Naive thymus-derived CD4-positive, alpha-beta T cell (primary cell): ENCODE results near the gene DNPEP. TPM values are rescaled to one million over a fixed set of nuclear protein-coding genes. Genes with fewer than 3 reads are reported as not detected.

Source experiments
- ATAC-seq: fragments of 150-1000 bp; cut with Tn5 transposase; 2 replicates; pipeline ENCODE4 v1.10.0; 2021; ENCODE audit warnings: mild to moderate bottlenecking, moderate library complexity
- CTCF ChIA-PET: fragments of 350-600 bp; sonication (Branson Sonifier 250); formaldehyde crosslinking; loops from one replicate; lab custom pipeline; 2021; ENCODE audit warnings: antibody characterized with exemption; lab: Charles Lee
- POLR2A ChIA-PET: fragments of 350-600 bp; sonication (Branson Sonifier 250); formaldehyde crosslinking; loops from one replicate; lab custom pipeline; 2021; ENCODE audit warnings: antibody characterized with exemption, inconsistent platforms; lab: Charles Lee
- DNase-seq, 9 donors: peaks; one replicate each; pipeline versions ENCODE4 v3.0.0 to v3.0.0-alpha.2; 2020 to 2022; ENCODE audit warnings: mixed read lengths in 1 of 9
- H3K27ac ChIP-seq: one replicate; pipeline ENCODE4 v1.7.0; 2013; ENCODE audit warnings: mild to moderate bottlenecking, low read depth, low read length, moderate library complexity
- H3K27me3 ChIP-seq, 2 donors: one replicate each; pipeline ENCODE4 v1.7.0; 2013; ENCODE audit warnings: low read length in 2 of 2, mild to moderate bottlenecking in 2 of 2, moderate library complexity in 2 of 2; ENCODE audit not compliant: control insufficient read depth in 2 of 2, insufficient read depth in 2 of 2
- H3K36me3 ChIP-seq, 3 experiments: 1 replicate in 2 of 3; 2 replicates in 1 of 3; pipeline ENCODE4 v1.7.0; 2013; ENCODE audit warnings: low read length in 3 of 3, mild to moderate bottlenecking in 3 of 3, moderate library complexity in 1 of 3; ENCODE audit not compliant: insufficient read depth in 3 of 3, control insufficient read depth in 2 of 3
- H3K4me1 ChIP-seq, 2 donors: one replicate each; pipeline ENCODE4 v1.7.0; 2013; ENCODE audit warnings: low read length in 2 of 2, mild to moderate bottlenecking in 2 of 2, moderate library complexity in 1 of 2; ENCODE audit not compliant: control insufficient read depth in 2 of 2, insufficient read depth in 2 of 2
- H3K4me3 ChIP-seq: 2 replicates; pipeline ENCODE4 v1.7.0; 2013; ENCODE audit warnings: mild to moderate bottlenecking, low read length
- H3K9me3 ChIP-seq, 3 experiments: 1 replicate in 2 of 3; 2 replicates in 1 of 3; pipeline ENCODE4 v1.7.0; 2013; ENCODE audit warnings: low read length in 3 of 3; ENCODE audit not compliant: control insufficient read depth in 2 of 3
- H3K27ac Mint-ChIP-seq, 9 donors: one replicate each; pipeline ENCODE4 v1.8.0; 2020 to 2022; ENCODE audit warnings: mixed read lengths in 9 of 9, mild to moderate bottlenecking in 8 of 9, moderate library complexity in 5 of 9, inconsistent platforms in 2 of 9
- H3K27me3 Mint-ChIP-seq, 5 donors: one replicate each; pipeline ENCODE4 v1.8.0; 2021 to 2022; ENCODE audit warnings: mixed read lengths in 5 of 5, mild to moderate bottlenecking in 1 of 5
- H3K36me3 Mint-ChIP-seq, 5 donors: one replicate each; pipeline ENCODE4 v1.8.0; 2020 to 2022; ENCODE audit warnings: mixed read lengths in 5 of 5, mild to moderate bottlenecking in 3 of 5, inconsistent platforms in 1 of 5
- H3K4me1 Mint-ChIP-seq, 7 donors: one replicate each; pipeline ENCODE4 v1.8.0; 2020 to 2022; ENCODE audit warnings: mixed read lengths in 7 of 7, mild to moderate bottlenecking in 3 of 7, inconsistent platforms in 1 of 7
- H3K4me3 Mint-ChIP-seq, 10 donors: one replicate each; pipeline ENCODE4 v1.8.0; 2020 to 2022; ENCODE audit warnings: mild to moderate bottlenecking in 10 of 10, mixed read lengths in 10 of 10, moderate library complexity in 6 of 10, inconsistent platforms in 2 of 10
- H3K9me3 Mint-ChIP-seq, 11 donors: one replicate each; pipeline ENCODE4 v1.8.0; 2020 to 2022; ENCODE audit warnings: mixed read lengths in 11 of 11, mild to moderate bottlenecking in 4 of 11, inconsistent platforms in 1 of 11, moderate library complexity in 1 of 11
- intact Hi-C, 2 donors: fragments of 100-400 bp; cut with micrococcal nuclease; formaldehyde crosslinking; loops; one replicate each; pipeline ENCODE4 v1.15.1; 2023
- polyA plus RNA-seq, 2 donors: library from polyadenylated mRNA; unstranded; fragments of 300-500 nt; fragmentation: Illumina TruSeq; gene quantifications; one replicate each; pipeline ENCODE4 v1.2.3, GENCODE V29; 2021
- total RNA-seq, 6 experiments: library from RNA in 5 of 6; stranded (reverse) in 5 of 6; gene quantifications; 1 replicate in 5 of 6; 2 replicates in 1 of 6; pipeline ENCODE4 v1.2.3 and lab custom pipeline; 2021 to 2026

Gene DNPEP
- total and polyA plus RNA-seq, 7 experiments from 2014 or later: 57.5 to 115 (median 73.9) TPM

- Histone ChIP-seq H3K9me3 (no peaks in the 10 kb centered on the region), H3K4me3 (no peak overlapping the region), H3K36me3 (no peaks in the 10 kb centered on the region), H3K27me3 (peaks cover 0 to 4% of the 10 kb centered on the region in 2 donors), H3K4me1 (no peaks in the 10 kb centered on the region), H3K27ac (no peak overlapping the region)
- peaks cover 20 to 50% (median 40%) of the 10 kb centered on the region in 5 donors for H3K27me3 Mint-ChIP-seq
- ChIA-PET POLR2A (no interaction called here), CTCF (no interaction called here)
- H3K36me3 Mint-ChIP-seq: peaks cover 0 to 5% (median 0%) of the 10 kb centered on the region in 5 donors
- H3K4me1 Mint-ChIP-seq: peaks cover 0 to 5% (median 0%) of the 10 kb centered on the region in 7 donors
- ATAC-seq (no peak), DNase-seq (no peak)
- intact Hi-C loops: no loop called here
- H3K9me3 Mint-ChIP-seq: peaks cover 0 to 17% (median 4%) of the 10 kb centered on the region in 11 donors
- no peak overlapping the region for H3K4me3 Mint-ChIP-seq
- H3K27ac Mint-ChIP-seq: no peak overlapping the region
Measured at GRCh38 chr2:219415580-219416234, 28.0 kb upstream of the DNPEP start.

DNA sequence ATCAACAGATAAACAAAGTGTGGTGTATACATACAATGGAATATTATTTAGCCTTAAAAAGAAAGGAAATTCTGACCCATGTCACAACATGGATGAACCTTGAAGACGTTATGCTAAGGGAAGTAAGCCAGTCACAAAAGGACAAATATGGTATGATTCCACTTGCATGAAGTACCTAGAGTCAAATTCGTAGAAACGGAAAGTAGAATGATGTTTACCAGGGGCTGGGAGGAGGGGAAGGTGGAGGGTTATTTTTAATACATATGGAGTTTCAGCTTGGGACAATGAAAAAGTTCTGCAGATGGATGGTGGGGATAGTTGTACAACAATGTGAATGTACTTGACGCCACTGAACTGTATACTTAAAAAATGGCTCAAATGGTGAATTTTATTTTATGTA is 27.1 kb upstream of the DNPEP start:
- Histone ChIP-seq H3K27ac (no peak overlapping the region), H3K4me1 (no peaks in the 10 kb centered on the region), H3K9me3 (no peaks in the 10 kb centered on the region), H3K36me3 (no peaks in the 10 kb centered on the region), H3K27me3 (peaks cover 0 to 4% of the 10 kb centered on the region in 2 donors), H3K4me3 (no peak overlapping the region)
- Mint-ChIP-seq H3K4me3 (no peak overlapping the region), H3K27me3 (peaks cover 11 to 43% (median 31%) of the 10 kb centered on the region in 5 donors), H3K27ac (no peak overlapping the region), H3K9me3 (peaks cover 0 to 17% (median 4%) of the 10 kb centered on the region in 11 donors), H3K36me3 (peaks cover 0 to 5% (median 0%) of the 10 kb centered on the region in 5 donors), H3K4me1 (peaks cover 0 to 5% (median 0%) of the 10 kb centered on the region in 7 donors)
- intact Hi-C loops: no loop called here
- ChIA-PET POLR2A (no interaction called here), CTCF (no interaction called here)
- ATAC-seq: no peak
- DNase-seq: no peak

DNA sequence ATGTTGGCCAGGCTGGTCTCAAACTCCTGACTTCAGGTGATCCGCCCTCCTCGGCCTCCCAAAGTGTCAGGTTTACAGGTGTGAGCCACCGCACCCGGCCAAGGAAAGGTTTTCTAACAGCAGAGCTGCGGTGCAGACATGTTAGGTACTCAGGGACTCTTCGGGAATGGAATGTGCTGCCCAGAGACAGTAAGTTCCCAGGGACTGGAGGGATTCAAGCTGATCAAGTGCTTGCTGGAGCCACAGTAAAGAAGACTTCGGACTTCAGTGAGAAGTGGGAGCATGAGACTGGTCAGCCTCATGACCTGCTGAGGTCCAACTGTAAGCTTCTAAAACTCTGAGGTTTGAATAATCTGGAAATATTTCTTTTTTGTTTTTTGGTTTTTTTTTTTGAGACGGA is 22.7 kb upstream of the DNPEP start:
- H3K27me3 ChIP-seq: peaks cover 0 to 4% of the 10 kb centered on the region in 2 donors
- H3K36me3 ChIP-seq: no peaks in the 10 kb centered on the region
- H3K9me3 ChIP-seq: no peaks in the 10 kb centered on the region
- no peak for DNase-seq
- intact Hi-C loops: no loop called here
- ChIA-PET POLR2A (interaction anchor here (0.5 kb wide), 1 partner anchor 499 kb away, joined by 3 read pairs; no protein-coding TSS in a partner anchor), CTCF (interaction anchor here (0.6 kb wide), 1 partner anchor 18 kb away, joined by 3 read pairs; no protein-coding TSS in a partner anchor)
- H3K4me1 ChIP-seq: no peaks in the 10 kb centered on the region
- Mint-ChIP-seq H3K36me3 (peaks cover 0 to 5% (median 0%) of the 10 kb centered on the region in 5 donors), H3K27ac (no peak overlapping the region), H3K4me1 (no peaks in the 10 kb centered on the region), H3K27me3 (peaks cover 0 to 30% (median 23%) of the 10 kb centered on the region in 5 donors), H3K9me3 (peaks cover 0 to 17% (median 4%) of the 10 kb centered on the region in 11 donors), H3K4me3 (no peak overlapping the region)
- no peak overlapping the region for H3K27ac ChIP-seq
- ATAC-seq: no peak
- H3K4me3 ChIP-seq: no peak overlapping the region

DNA sequence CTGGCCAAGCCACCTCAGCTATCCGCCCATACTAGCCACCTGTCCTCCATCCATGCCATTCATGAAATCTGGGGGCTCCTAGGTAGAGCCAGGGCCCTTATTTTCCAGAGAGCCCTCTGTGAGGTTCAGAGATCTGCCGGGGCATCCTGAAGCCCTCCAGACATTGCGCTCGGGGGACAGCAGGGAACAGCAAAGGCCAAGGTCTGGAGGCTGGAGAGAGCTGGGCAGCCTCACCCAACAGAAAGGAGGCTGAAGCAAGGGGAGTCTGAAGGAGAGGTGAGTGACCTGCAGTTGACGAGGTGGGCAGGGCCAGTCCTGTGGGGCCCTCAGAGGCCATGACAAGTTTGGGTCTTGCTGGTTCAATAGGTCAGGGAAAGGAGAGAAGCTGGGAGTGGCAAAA is 21.9 kb upstream of the DNPEP start:
- Mint-ChIP-seq H3K4me3 (no peak overlapping the region), H3K27me3 (peaks cover 0 to 30% (median 18%) of the 10 kb centered on the region in 5 donors), H3K4me1 (no peaks in the 10 kb centered on the region), H3K9me3 (peaks cover 0 to 17% (median 4%) of the 10 kb centered on the region in 11 donors), H3K36me3 (peaks cover 0 to 5% (median 0%) of the 10 kb centered on the region in 5 donors), H3K27ac (no peak overlapping the region)
- H3K27ac ChIP-seq: no peak overlapping the region
- no peak overlapping the region for H3K4me3 ChIP-seq
- H3K9me3 ChIP-seq: no peaks in the 10 kb centered on the region
- DNase-seq (no peak), ATAC-seq (no peak)
- no peaks in the 10 kb centered on the region for H3K36me3 ChIP-seq
- CTCF ChIA-PET: interaction anchor here (0.6 kb wide), 2 partner anchors 17 to 19 kb away, joined by 3 read pairs; no protein-coding TSS in a partner anchor
- intact Hi-C loops: no loop called here
- peaks cover 0 to 4% of the 10 kb centered on the region in 2 donors for H3K27me3 ChIP-seq
- POLR2A ChIA-PET: no interaction called here
- H3K4me1 ChIP-seq: no peaks in the 10 kb centered on the region

DNA sequence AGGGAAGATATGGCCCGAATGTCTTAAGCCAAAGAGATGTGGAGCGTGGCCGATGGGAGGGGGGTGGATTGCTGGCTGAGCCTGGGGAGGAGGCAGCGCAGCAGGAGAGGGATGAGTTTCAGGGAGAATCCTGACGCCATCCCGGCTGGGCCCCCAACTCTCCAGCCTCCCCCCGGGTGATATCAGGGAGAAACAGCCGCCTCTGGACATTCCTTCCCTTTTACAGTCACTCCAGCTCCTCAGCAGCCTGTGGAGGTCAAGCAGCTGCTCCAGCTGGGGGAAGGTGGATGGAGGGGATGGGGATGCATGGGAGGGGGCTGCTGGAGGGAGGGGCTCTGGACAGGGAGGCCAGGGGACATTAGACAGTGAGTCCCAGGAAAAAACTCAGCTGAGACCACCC is 20.9 kb upstream of the DNPEP start:
- Histone ChIP-seq H3K27me3 (peaks cover 0 to 4% of the 10 kb centered on the region in 2 donors), H3K4me1 (no peaks in the 10 kb centered on the region), H3K36me3 (no peaks in the 10 kb centered on the region), H3K9me3 (no peaks in the 10 kb centered on the region), H3K27ac (no peak overlapping the region), H3K4me3 (no peak overlapping the region)
- Mint-ChIP-seq H3K27ac (no peak overlapping the region), H3K27me3 (peaks cover 0 to 36% (median 16%) of the 10 kb centered on the region in 5 donors), H3K4me1 (no peaks in the 10 kb centered on the region), H3K9me3 (peaks cover 0 to 17% (median 4%) of the 10 kb centered on the region in 11 donors), H3K4me3 (no peak overlapping the region), H3K36me3 (peaks cover 0 to 5% (median 0%) of the 10 kb centered on the region in 5 donors)
- ChIA-PET CTCF (no interaction called here), POLR2A (no interaction called here)
- intact Hi-C loops: no loop called here
- no peak for ATAC-seq
- DNase-seq: no peak

GRCh38 chr2:219408204-219408603 is 20.5 kb upstream of the DNPEP start:
- ATAC-seq: no peak
- Histone ChIP-seq H3K4me3 (no peak overlapping the region), H3K27ac (no peak overlapping the region), H3K27me3 (peaks cover 0 to 4% of the 10 kb centered on the region in 2 donors), H3K9me3 (no peaks in the 10 kb centered on the region), H3K36me3 (no peaks in the 10 kb centered on the region), H3K4me1 (no peaks in the 10 kb centered on the region)
- Mint-ChIP-seq H3K4me3 (no peak overlapping the region), H3K9me3 (peaks cover 0 to 14% (median 4%) of the 10 kb centered on the region in 11 donors), H3K36me3 (peaks cover 0 to 3% (median 0%) of the 10 kb centered on the region in 5 donors), H3K27ac (no peak overlapping the region), H3K4me1 (no peaks in the 10 kb centered on the region), H3K27me3 (peaks cover 0 to 32% (median 14%) of the 10 kb centered on the region in 5 donors)
- ChIA-PET CTCF (interaction anchor here (0.6 kb wide), 1 partner anchor 846 kb away, joined by 3 read pairs; no protein-coding TSS in a partner anchor), POLR2A (no interaction called here)
- DNase-seq: no peak
- intact Hi-C loops: no loop called here
